Measurements from ENCODE around the gene PPP2R5A. TPM values are rescaled to one million over a fixed set of nuclear protein-coding genes. Genes with fewer than 3 reads are reported as not detected.

PPP2R5A gene
- total and polyA plus RNA-seq, 2 of the 8 experiments (the other 6 are each of a cell fraction or from before 2014, with no cell fraction given): 14.6 to 36.3 TPM

- Histone ChIP-seq H3K4me1 (replicated peaks in 1 of 4; ENCODE audit: control insufficient read depth in 3 of 4, insufficient read depth in 4 of 4, low read length in 3 of 4) (no peaks in the 10 kb centered on the region), H2BK12ac (ENCODE audit: low read depth, low read length) (no peak overlapping the region), H2BK15ac (ENCODE audit: low read length) (no peak overlapping the region), H3K4me3 (ENCODE audit: extremely low read depth in 1 of 4, insufficient read depth in 2 of 4, low read depth in 3 of 4, low read length in 4 of 4) (no peak overlapping the region), H2BK120ac (replicated peaks; ENCODE audit: low read depth, low read length) (no peak overlapping the region), H3K4me2 (ENCODE audit: insufficient read depth in 1 of 2, low read depth in 2 of 2, low read length in 2 of 2) (no peak overlapping the region), H3K23ac (ENCODE audit: insufficient read length) (no peak overlapping the region), H3K79me2 (ENCODE audit: control insufficient read depth in 1 of 2, insufficient read depth in 2 of 2, low read length in 2 of 2) (no peaks in the 10 kb centered on the region), H2AFZ (ENCODE audit: low read length) (no peak overlapping the region), H4K20me1 (replicated peaks in 1 of 2; ENCODE audit: control insufficient read depth in 1 of 2, insufficient read depth in 2 of 2, low read length in 2 of 2) (no peaks in the 10 kb centered on the region), H3K18ac (ENCODE audit: extremely low read depth, low read length) (no peak overlapping the region), H3K14ac (ENCODE audit: insufficient read length) (no peak overlapping the region), H4K5ac (ENCODE audit: insufficient read length, low read depth, low read length) (no peak overlapping the region), H3K27me3 (replicated peaks in 1 of 4; ENCODE audit: control insufficient read depth in 3 of 4, extremely low read depth in 1 of 4, insufficient read depth in 3 of 4, low read length in 3 of 4) (no peaks in the 10 kb centered on the region), H2BK5ac (ENCODE audit: low read depth, low read length) (no peak overlapping the region), H3K56ac (replicated peaks; ENCODE audit: insufficient read length, low read depth, low read length) (no peak overlapping the region), H3K79me1 (ENCODE audit: low read depth, low read length) (no peaks in the 10 kb centered on the region), H3K36me3 (ENCODE audit: control insufficient read depth in 2 of 4, insufficient read depth in 4 of 4, low read length in 3 of 4) (peaks cover 0 to 13% (median 1%) of the 10 kb centered on the region in 4 experiments; a peak in 2 of 8 replicates), H4K91ac (replicated peaks; ENCODE audit: insufficient read length, low read length) (no peak overlapping the region), H4K8ac (ENCODE audit: extremely low read depth, insufficient read depth, low read length) (no peak overlapping the region), H2AK5ac (ENCODE audit: low read depth, low read length) (no peak overlapping the region), H2BK20ac (ENCODE audit: low read length) (no peak overlapping the region), H3K9me3 (ENCODE audit: insufficient read depth in 2 of 2, low read depth in 1 of 2, low read length in 1 of 2) (no peaks in the 10 kb centered on the region), H3K27ac (ENCODE audit: low read depth, low read length) (no peak overlapping the region), H3K4ac (replicated peaks; ENCODE audit: insufficient read length, low read depth, low read length) (no peak overlapping the region), H3K23me2 (ENCODE audit: low read depth, low read length) (no peaks in the 10 kb centered on the region), H3K9ac (replicated peaks in 1 of 4; ENCODE audit: extremely low read depth in 1 of 4, low read depth in 3 of 4, low read length in 3 of 4) (no peak overlapping the region)
- ChIA-PET CTCF (ENCODE audit: partially characterized antibody) (interaction anchor here (0.9 to 1.8 kb wide), 4 partner anchors 21 to 659 kb away, joined by 3 to 4 read pairs (median 3); no protein-coding TSS in a partner anchor), POLR2A (ENCODE audit: partially characterized antibody) (no interaction called here)
- DNase-seq (ENCODE audit: low read depth in 1 of 2, low spot score in 2 of 2) (no peak), FAIRE-seq (no peak)
- TF ChIP-seq BACH1 (IDR thresholded peaks at IDR 0.05; ENCODE audit: low read length) (no peak), RBBP5 (IDR thresholded peaks at IDR 0.05; ENCODE audit: borderline replicate concordance, low read depth, low read length) (no peak), SAP30 (IDR thresholded peaks at IDR 0.05; ENCODE audit: insufficient read depth, insufficient replicate concordance, low read length) (no peak), TEAD4 (IDR thresholded peaks at IDR 0.05; ENCODE audit: low read depth, low read length) (no peak), EGR1 (IDR thresholded peaks at IDR 0.05; ENCODE audit: borderline replicate concordance, low read depth, low read length) (no peak), CREB1 (IDR thresholded peaks at IDR 0.05) (no peak), ATF2 (IDR thresholded peaks at IDR 0.05; ENCODE audit: low read length) (no peak), SUZ12 (IDR thresholded peaks at IDR 0.05; ENCODE audit: low read length) (no peak), SP2 (IDR thresholded peaks at IDR 0.05; ENCODE audit: low read length) (no peak), PHF8 (conservative IDR thresholded peaks at IDR 0.05; ENCODE audit: low read depth, low read length) (no peak), GABPA (IDR thresholded peaks at IDR 0.05; ENCODE audit: borderline replicate concordance, insufficient read depth, low read length) (no peak), CHD1 (IDR thresholded peaks at IDR 0.05; ENCODE audit: low read depth, low read length) (no peak)
- WGBS, 2 experiments (ENCODE audit: extremely low coverage in 1 of 2, insufficient coverage in 1 of 2, insufficient read length in 1 of 2, insufficient replicate concordance in 2 of 2, low coverage in 1 of 2, low lambda C conversion rate in 2 of 2, missing lambda C conversion rate in 1 of 2): 94% methylated on average over 1 of the region's 1 CpG; no CpG with 5 or more reads in 1 of the 2 experiments
These were observed 55.9 kb downstream of the PPP2R5A start for GRCh38 chr1:212341090-212341489.
